ENCODE results near the gene RBM48.
"Not testable (repeated sequence)": the region's sequence is repeated elsewhere in the genome, so short reads cannot be mapped to it uniquely, and the experiment has no call there.

Gene RBM48

GRCh38 chr7:92528188-92528957 is at the start of gene RBM48, which contains the start of gene PEX1:
RBM48 (plus strand) TSS chr7:92528795; CDS start chr7:92528814, 19 bp downstream.
PEX1 (minus strand) TSS chr7:92528520; CDS start chr7:92528435, 85 bp downstream.
- TF ChIP-seq JUND (IDR thresholded peaks at IDR 0.05; ENCODE audit: low read depth), result no peak
- DNase-seq (ENCODE audit: low read depth in 1 of 2, low spot score in 1 of 2), result peak; percentile 92 to 98
- in situ Hi-C loops (cut with HindIII; ENCODE audit: low pct_unique_long_range_greater_than_20kb, low sequenced_read_pairs), result no loop called here

- DNase-seq (ENCODE audit: low read depth in 1 of 2, low spot score in 1 of 2); in situ Hi-C loops (cut with HindIII; ENCODE audit: low pct_unique_long_range_greater_than_20kb, low sequenced_read_pairs): not testable (repeated sequence)
Measured at GRCh38 chr7:92479146-92479545, 49.4 kb upstream of the RBM48 start.

GRCh38 chr7:92483624-92484023 is 45.0 kb upstream of the RBM48 start:
- DNase-seq (ENCODE audit: low read depth in 1 of 2, low spot score in 1 of 2); in situ Hi-C loops (cut with HindIII; ENCODE audit: low pct_unique_long_range_greater_than_20kb, low sequenced_read_pairs): not testable (repeated sequence)

- DNase-seq (ENCODE audit: low read depth in 1 of 2, low spot score in 1 of 2); in situ Hi-C loops (cut with HindIII; ENCODE audit: low pct_unique_long_range_greater_than_20kb, low sequenced_read_pairs): not testable (repeated sequence)
Measured at GRCh38 chr7:92484226-92484625, 44.4 kb upstream of the RBM48 start.

GRCh38 chr7:92485267-92485892 is 43.2 kb upstream of the RBM48 start:
- in situ Hi-C loops (cut with HindIII; ENCODE audit: low pct_unique_long_range_greater_than_20kb, low sequenced_read_pairs), result no loop called here
- no peak for DNase-seq (ENCODE audit: low read depth in 1 of 2, low spot score in 1 of 2)
- no peak for TF ChIP-seq JUND (IDR thresholded peaks at IDR 0.05; ENCODE audit: low read depth)

- DNase-seq (ENCODE audit: low read depth in 1 of 2, low spot score in 1 of 2), result no peak
- in situ Hi-C loops (cut with HindIII; ENCODE audit: low pct_unique_long_range_greater_than_20kb, low sequenced_read_pairs), result no loop called here
- TF ChIP-seq JUND (IDR thresholded peaks at IDR 0.05; ENCODE audit: low read depth), result no peak
Measured at GRCh38 chr7:92485974-92486373, 42.6 kb upstream of the RBM48 start.

GRCh38 chr7:92487804-92488203 is 40.8 kb upstream of the RBM48 start:
- DNase-seq (ENCODE audit: low read depth in 1 of 2, low spot score in 1 of 2), result no peak
- TF ChIP-seq JUND (IDR thresholded peaks at IDR 0.05; ENCODE audit: low read depth), result no peak
- in situ Hi-C loops (cut with HindIII; ENCODE audit: low pct_unique_long_range_greater_than_20kb, low sequenced_read_pairs), result no loop called here

GRCh38 chr7:92489634-92490033 is 39.0 kb upstream of the RBM48 start:
- no peak for DNase-seq (ENCODE audit: low read depth in 1 of 2, low spot score in 1 of 2)
- in situ Hi-C loops (cut with HindIII; ENCODE audit: low pct_unique_long_range_greater_than_20kb, low sequenced_read_pairs), result no loop called here
- no peak for TF ChIP-seq JUND (IDR thresholded peaks at IDR 0.05; ENCODE audit: low read depth)

- TF ChIP-seq JUND (IDR thresholded peaks at IDR 0.05; ENCODE audit: low read depth), result no peak
- in situ Hi-C loops (cut with HindIII; ENCODE audit: low pct_unique_long_range_greater_than_20kb, low sequenced_read_pairs), result no loop called here
- no peak for DNase-seq (ENCODE audit: low read depth in 1 of 2, low spot score in 1 of 2)
Measured at GRCh38 chr7:92496876-92497275, 31.7 kb upstream of the RBM48 start.

- DNase-seq (ENCODE audit: low read depth in 1 of 2, low spot score in 1 of 2), result no peak
- no peak for TF ChIP-seq JUND (IDR thresholded peaks at IDR 0.05; ENCODE audit: low read depth)
- in situ Hi-C loops (cut with HindIII; ENCODE audit: low pct_unique_long_range_greater_than_20kb, low sequenced_read_pairs), result no loop called here
Measured at GRCh38 chr7:92498557-92498956, 30.0 kb upstream of the RBM48 start.

GRCh38 chr7:92503767-92504166 is 24.8 kb upstream of the RBM48 start:
- in situ Hi-C loops (cut with HindIII; ENCODE audit: low pct_unique_long_range_greater_than_20kb, low sequenced_read_pairs), result no loop called here
- no peak for TF ChIP-seq JUND (IDR thresholded peaks at IDR 0.05; ENCODE audit: low read depth)
- no peak for DNase-seq (ENCODE audit: low read depth in 1 of 2, low spot score in 1 of 2)

- no peak for DNase-seq (ENCODE audit: low read depth in 1 of 2, low spot score in 1 of 2)
- in situ Hi-C loops (cut with HindIII; ENCODE audit: low pct_unique_long_range_greater_than_20kb, low sequenced_read_pairs), result no loop called here
- TF ChIP-seq JUND (IDR thresholded peaks at IDR 0.05; ENCODE audit: low read depth), result no peak
Measured at GRCh38 chr7:92504563-92504962, 24.0 kb upstream of the RBM48 start.

- DNase-seq (ENCODE audit: low read depth in 1 of 2, low spot score in 1 of 2), result no peak
- no peak for TF ChIP-seq JUND (IDR thresholded peaks at IDR 0.05; ENCODE audit: low read depth)
- in situ Hi-C loops (cut with HindIII; ENCODE audit: low pct_unique_long_range_greater_than_20kb, low sequenced_read_pairs), result no loop called here
Measured at GRCh38 chr7:92506363-92506762, 22.2 kb upstream of the RBM48 start.
